ENCODE measurements around the gene RIMBP2.

RIMBP2 gene

DNA sequence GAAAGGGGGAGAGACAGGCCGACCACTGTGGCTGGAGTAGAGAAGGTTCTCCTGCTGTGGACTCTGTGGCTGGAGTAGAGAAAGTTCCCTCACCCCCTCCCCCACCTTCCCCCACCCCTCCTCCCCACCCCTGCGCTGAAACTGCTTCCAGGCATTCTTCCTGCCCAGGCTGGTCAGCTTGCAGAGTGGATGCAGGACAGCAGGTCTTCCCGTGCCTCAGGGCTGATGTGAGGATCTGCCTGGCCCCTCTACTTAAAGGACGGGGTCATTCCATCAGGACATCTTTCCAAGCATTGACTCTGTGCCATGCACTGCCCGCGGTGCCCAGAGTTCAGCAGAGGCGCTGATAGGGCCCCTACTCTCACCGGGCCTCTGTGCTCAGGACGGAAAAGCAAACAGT lies 13.2 kb upstream of the RIMBP2 start:
- no peak for DNase-seq

DNA sequence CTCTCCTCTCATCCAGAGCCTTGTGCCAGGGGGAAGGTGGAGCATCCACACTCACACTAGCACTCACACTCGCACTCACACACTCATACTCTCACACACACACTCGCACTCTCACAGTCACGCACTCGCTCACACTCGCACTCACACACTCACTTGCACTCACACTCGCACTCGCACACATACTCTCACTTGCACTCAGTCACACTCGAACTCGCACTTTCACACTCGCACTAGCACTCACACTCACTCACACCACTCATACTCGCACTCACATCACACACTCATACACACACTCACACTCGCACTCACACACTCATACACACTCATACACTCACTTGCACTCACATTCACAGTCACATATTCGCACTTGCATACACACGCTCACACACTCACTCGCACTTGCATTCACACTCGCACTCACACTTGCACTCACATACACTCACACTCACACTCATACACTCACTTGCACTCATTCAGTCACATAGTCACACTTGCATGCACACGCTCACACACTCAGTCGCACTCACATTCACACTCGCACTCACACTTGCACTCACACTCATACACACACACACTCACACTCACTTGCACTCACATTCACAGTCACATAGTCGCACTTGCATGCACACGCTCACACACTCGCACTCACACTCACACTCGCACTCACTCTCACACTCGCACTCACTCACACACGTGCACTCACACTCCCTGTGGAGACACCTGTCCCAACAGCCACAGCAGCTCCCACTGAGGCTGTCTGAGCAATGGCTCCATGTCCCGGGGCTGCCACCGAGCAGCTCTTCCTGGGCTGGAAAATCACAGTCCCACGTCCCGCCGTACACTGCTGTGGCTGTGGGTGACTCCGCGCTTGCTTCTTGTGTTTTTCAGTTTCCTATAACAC lies 12.3 kb upstream of the RIMBP2 start:
- DNase-seq: no peak

DNA sequence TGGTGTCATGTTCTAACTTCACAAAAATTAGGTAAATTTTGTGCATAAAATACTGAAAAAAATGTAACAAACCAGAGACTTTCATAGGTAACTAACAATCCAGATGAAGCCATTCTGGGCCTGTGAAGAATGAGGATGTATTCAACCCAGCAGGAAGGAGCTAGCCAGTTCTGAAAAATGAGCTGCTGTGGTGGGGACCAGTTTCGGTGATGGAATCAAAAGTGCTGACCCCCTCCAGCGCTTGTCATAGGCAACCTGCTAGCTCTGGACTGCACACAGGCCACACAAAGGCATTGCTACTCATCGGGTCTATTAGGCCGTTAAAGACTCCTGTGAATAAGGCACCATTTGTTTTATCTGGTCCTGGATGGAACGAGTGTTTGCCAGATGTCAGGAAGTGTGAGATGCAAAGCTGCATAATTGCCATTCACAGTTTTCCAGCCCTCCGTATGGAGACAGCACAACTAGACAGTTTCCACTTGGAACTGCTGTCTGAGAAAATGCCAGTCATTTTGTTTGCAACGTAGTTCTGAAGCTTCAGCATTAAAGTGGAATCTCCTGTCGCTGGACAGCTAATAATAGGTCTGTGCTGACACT lies 3.3 kb upstream of the RIMBP2 start:
- DNase-seq: no peak

DNA sequence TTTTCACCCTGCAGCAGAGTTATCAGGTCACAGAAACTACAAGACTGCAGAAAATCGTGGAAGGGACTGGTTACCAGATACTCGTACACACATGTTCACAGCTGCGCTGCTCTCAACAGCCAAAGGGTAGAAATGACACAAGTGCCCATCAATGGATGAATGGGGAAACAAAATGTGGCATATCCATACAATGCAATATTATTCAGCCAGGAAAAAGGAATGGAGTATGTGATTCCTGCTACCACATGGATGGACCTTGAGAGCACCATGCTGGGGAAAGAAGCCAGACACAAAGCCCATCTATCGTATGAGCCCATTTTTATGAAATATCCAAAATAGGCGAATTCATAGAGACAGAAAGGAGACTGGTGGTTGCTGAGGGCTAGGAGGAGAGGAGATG lies 1.7 kb upstream of the RIMBP2 start:
- no peak for DNase-seq

DNA sequence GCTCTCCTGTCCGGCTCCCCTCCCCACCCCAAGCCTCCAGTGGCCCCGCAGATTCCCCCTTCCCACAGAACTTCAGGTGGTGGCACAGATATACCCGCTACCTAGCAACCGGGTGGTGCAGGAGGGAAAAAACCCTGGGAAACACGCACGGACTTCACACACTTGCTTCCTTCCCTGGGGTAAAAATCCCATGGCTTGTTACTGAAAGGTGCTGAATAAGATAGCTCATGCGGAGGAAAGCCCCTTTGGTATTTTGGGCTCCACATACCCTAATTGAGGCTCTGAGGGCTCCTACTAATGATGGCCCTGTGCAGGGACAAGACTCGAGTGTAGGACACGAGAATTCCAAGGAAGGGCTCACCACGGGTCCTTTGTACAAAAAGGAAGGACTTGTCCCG lies 869 bp upstream of the RIMBP2 start:
- no peak for DNase-seq

DNA sequence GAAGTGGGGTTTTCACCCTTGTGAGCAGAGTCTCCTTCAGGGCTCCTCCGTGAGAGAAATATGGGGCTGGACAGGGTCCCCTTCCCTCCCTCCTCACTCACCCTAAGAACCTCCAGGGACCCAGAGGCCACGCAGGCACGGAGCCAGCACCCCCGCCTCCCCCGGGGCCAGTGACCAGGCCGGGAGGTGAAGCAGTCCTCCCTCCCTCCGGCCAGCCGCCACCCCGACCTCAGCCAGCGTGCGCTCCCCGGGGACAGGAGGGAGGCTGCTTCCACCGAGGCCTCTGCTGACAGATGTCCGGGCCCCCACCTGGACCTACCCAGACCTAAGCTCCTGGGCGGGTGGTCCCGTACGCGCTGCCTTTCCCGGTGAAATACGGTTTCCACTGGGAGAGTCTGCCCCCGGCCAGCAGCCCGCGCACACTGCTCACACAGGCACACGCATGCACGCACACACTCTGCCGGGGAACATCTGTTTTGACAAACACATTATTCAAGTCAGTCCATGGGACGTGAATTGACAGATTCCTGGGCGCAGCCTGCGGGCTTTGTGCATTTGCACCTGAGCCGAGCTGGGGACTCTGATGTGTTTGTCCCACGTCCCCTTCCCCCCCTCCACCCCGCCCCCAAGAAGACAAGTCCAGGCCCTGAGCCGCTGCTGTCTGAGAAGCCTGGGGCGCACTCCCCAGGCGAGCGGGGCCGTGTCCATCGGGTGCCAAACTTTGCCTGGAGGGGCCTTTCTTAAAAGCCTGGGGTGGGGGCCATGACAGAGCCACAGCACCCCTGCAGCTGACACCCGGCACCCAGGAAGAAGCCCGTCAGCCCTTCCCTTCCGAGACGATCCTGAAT lies 725 bp downstream of the RIMBP2 start:
- DNase-seq: no peak

DNA sequence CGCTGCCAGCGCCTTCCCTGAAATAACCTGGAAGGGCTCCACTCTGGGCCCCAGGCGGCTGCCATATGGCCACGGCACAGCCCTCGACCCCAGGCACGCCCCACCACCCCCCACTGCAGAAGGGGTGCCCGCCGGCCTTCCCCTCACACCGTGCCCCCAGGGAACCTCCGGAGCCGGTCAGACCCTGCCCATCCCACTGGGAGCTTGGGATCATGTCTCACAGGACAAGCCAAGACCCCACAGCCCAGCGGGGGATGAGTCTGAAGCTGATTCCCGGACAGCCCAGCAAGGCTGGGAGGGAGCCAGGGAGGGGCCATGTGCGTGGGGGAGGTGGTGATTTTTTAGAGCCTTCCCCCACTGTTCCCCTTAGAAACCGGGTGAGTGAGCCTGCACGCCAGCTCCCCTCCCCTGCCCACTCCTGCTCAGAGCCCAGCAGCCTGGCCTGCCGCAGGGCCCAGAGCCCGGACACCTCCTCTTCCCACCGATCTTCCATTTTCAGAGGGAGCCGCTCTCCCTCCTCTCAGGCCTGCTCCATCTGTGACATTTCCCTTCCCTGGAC lies 1.4 kb downstream of the RIMBP2 start:
- no peak for DNase-seq

DNA sequence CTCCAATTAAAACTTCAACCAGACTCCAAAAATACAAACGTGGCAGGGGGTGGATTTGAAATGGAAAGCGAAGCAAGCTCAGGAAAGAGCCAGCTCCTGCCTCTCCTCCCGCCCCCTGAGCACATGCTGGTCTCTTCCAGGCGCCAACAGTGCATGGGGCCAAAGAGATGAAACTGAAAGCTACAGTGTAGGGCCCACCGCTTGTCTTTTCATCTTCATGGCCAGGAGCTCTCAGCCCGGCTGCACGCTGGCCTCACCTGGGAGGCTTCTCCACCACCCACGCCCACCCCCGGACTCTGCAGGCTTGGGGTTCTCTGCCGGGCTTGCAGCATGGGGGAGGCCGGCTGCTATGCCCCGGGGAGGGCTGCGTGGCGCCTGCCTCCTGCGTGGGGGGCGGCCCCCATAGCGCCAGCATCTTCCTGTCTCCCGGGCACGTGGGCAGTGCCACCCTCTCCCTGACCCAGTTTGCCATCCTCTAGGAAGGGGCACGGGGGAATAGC lies 2.0 kb downstream of the RIMBP2 start:
- DNase-seq: no peak

DNA sequence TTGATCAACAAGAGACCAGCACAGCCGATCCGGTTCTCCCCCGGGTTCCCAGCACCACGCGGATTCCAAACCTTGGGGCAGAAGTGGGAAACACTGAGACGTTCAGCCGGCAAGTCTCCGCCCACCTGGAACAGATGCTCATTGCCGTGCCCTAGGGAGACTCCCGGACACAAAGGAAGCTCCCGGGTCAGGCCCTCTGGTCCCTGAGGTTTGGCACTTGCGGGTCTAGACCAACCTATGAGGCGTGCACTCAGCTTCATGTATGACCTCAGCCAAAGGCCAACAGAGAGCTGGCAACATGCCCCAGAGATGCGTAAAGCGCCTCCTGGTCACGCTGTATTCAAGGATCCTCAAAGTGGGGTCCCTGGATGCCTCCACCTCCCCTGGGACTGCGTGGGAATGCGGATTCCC lies 2.5 kb downstream of the RIMBP2 start:
- DNase-seq: no peak

DNA sequence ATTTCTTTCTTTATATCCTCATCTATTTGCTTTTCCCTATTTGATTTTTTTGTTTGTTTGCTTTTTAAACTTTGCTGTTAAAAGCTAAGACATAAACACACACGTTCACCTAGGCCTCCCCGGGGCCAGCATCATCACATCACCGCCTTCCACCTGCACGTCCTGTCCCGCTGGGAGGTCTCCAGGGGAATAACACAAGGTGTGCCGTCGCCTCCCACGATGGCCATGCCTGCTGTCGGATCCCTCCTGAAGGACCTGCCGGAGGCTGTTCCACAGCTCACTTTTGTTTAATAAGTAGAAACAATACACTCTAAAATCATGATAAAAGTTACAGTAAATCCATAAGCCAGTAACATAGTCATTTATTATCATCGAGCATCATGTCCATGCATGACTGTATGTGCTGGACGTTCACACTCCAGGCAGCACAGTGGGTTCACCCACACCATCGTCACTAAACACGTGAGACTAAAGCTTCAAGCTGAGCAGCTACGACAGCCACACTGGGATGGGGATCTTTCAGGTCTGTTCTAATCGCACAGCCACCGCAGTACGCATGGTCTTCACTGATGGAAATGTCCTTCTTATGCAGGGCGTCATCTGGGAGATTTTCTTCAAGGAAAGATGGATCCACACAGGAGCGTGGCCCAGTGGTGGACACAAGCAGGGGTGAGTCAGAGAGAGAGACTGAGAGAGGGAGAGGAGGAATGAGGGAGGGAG lies 3.6 kb downstream of the RIMBP2 start:
- no peak for DNase-seq

DNA sequence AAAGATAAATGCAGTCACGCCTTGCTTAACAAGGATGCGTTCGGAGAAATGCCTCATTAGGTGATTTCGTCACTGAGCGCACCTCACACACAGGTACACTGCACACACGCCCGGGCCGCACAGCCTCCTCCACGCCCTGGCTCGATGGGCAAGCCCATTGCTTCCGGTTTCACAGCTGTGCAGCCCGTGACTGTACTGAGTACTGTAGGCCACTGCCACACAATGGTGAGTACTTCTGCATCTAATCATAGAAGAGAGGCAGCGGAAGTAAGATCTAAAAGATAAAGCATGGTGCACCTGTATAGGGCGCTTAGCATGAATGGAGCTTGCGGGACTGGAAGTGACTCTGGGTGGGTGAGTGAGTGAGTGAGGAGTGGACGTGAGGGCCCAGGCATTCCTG lies 4.3 kb downstream of the RIMBP2 start:
- DNase-seq: no peak

DNA sequence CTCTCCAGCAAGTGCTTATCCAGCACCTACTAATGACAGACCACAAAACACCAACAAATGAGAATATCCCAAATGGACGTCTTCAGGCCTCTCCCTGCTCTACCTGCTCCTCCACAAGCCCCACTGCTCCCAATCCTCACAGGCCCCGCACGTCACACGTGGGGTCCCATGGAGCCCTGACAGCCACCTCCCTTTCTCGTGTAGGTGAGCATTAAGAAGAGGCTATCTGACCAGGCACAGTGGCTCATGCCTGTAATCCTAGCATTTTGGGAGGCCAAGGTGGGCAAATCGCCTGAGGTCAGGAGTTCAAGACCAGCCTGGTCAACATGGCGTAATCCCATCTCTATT lies 5.4 kb downstream of the RIMBP2 start:
- DNase-seq: no peak

DNA sequence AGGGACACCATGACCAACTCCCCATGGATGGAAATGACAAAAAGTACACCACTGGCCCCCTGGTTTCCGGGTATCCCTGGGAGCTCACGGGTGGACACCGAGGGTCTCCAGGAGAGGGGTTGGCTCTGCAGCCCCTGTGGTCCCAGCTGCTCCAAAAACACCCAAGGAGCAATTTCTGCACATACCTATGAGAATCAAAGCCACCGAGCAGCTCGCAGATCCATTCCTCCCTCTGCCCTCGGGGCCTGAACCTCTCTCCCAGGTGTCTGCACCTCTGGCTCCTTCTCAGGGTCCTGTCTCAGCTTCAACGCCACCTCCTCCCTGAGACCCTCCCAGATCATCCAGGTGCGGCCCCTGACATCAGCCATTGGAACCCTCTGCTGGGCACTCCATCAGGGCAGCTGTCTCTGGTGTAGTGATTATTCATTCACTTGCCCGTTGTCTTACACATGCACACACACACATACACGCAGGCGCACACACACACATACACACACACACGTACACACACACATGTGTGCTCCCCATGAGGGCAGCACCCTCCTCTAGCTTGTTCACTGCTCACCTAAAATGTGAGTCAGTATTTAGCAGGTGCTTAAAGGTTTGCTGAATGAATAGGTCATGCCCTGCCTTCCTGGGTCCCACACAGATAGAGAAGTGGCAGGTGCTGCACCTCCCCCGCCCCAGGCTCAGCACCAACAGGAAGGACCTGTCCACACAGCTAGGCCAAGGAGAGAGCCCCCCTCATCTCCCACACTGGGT lies 5.9 kb downstream of the RIMBP2 start:
- no peak for DNase-seq

DNA sequence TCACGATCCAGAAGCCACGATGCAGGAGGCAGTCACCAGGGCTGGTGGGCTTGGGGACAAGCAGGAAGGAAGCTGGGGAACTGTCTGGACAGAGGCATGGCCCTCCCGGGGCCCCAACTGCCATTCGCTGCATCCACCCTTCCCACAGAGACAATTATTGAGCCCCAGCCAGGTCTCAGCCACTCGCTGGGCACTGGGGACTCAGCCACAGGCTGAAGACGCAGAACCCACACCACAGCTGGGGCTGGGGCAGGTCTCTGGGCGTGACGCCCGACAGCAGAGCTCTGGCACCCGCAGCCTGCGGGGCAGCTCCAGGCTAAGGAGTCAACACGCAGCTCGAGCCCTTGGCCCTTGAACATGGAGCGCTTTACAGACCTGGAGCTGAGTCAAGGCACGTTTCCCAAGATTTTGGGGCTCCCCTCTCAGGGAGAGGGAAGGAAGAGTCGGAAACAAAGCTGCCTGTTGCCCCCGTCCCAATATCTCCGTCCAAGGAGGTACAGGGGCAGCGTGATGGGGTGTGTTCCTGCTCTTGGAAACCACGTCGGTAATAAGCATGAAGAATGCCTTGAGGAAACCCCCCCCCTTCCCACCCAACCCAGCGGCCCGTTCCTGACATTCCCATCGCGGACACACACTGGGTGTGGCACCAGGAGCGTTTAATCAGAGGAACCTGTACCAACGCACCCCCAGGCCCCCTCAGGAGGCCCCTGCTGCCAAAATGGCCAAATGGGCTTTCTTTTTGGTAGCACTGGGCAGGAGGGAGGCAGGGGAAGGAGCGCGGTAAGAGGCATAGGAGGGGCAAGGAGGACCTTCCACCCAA lies 6.7 kb downstream of the RIMBP2 start:
- no peak for DNase-seq

DNA sequence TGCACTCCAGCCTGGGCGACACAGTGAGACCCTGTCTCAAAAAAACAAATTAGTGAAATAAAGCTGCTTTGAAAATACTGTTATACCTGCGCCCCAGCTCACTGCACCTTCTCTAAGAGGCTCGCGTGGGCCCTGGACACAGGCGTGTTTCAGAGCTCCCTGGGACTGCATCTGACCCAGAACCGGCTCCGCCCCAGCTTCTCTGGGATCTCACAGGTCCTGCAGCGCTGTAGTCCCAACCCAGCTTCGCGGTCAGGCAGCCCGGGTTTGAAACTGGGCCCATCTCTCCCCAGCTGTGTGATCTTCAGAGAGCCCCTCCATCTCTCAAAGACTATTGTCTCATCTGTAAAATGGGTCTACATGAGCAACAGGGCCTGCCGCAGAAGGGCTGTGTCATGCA lies 7.5 kb downstream of the RIMBP2 start:
- DNase-seq: no peak

DNA sequence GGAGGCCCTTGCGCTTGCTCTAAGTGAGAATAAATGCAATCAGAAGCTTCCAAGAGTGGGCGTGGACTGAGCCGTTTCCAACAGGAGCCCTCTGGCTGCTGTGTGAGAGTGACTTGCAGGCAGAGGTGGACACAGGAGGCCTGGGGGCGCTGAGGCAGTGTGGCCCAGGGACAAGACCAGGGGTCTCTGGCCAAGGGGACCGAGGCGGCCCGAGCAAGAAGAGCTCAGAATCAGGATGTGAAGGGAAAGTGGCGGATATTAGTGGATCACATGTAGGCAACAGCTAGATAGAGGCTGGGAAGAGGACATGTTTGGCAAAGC lies 8.6 kb downstream of the RIMBP2 start:
- no peak for DNase-seq

DNA sequence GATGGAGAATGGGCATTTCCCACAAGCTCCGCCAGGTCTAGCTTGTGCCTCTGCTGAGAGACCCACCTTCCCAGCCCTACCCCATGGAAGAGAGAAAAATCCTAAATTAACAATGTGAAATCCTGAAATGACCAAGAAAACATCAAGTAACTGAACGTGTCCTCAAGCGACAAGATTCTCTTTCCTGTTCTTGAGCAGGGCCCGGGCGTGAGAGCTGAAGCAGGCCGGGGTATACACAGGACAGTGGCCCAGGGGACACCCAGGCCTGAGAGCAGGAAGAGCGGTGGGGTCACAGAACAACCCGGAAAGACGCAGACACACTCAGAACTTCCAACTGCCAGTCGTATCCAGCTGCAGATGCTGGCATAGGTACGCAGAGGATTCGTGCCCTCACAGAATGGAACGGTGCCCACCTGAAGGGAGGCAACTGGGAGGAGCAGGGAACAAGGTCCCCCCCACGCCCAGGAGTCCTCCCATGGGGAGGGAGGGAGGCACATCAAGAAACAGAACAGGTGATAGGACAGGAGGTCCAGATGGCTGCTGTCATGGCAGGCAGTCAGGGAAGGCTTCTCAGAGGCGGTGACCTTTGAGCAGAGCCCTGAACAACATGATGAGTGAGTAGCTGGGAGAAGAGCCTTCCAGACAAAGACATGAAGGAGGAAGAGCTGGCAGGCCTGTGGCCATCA lies 9.1 kb downstream of the RIMBP2 start:
- DNase-seq: no peak

DNA sequence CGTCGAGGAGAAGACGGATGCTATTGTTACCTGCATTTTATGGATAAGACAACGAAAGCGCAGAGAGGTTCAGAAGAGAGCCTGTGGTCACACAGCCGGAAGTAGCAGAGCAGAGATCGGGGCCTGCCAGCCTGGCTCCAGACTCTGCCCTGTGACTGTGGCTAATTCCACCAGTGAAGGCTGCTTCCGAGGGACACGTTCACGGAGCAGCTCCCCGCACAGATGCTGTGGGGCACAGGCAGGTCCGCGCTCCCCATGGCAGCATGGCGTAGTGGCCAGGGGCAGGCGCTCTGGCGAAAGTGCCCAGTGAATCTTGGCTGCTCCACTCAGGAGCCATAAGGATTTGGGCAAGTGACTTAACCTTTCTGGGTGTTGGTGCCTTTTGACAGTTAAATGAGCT lies 9.8 kb downstream of the RIMBP2 start:
- no peak for DNase-seq

DNA sequence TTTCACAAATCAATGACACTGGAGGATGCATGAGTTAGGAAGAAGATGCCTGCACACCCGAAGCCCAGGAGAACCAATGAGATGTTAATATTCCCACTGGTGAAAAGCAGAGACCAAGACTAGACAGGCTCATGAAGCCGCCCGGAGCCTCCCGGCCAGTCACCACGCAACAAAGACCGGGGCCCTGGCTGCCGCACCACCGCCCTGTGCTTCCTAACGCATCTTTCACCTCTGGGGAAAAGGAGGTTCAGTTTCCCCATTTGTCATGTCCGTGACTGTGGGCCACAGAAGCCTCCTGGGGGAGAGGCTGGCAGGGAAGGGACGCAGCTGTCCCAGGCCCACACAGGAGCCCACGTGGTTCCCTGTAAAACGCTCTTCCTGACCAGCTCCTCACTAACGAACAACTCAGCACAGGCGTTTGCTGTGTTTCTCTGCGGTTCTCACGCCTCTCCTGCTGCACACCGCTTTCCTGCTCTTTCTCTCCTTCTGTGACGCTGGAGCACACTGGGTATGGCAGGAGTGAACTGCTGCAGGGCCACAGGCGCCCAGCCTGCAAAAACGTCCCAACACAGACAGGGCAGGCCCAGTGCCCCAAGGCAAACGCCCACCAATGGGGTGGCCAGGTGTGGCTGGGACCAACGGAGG lies 10.8 kb downstream of the RIMBP2 start:
- no peak for DNase-seq

DNA sequence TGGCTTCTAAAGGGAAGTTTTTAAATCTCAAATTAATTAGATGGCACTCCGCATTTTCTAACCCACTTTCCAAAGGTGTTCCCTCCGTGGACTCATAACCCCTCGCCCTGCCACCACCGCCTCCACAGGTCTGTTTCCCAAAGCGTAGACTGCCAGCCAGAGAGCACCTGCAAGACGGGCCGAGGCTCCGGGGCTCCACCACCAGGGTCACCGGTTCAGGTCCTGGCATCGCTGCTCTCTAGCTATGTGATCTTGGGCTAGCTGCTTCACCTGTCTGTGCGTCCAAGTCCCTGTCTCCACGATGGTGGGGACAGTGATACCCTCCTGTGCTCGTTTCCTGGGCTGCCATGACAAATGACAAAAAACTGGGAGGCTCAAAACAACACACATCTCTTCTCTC lies 11.5 kb downstream of the RIMBP2 start:
- no peak for DNase-seq

Data from suppressor macrophage (primary cell).